HG02610 (cell line): Measurements from ENCODE around the gene RIMBP3C.
"Not testable (repeated sequence)": the region's sequence is repeated elsewhere in the genome, so short reads cannot be mapped to it uniquely, and the experiment has no call there.

Experiments used
- ATAC-seq: cut with Tn5 transposase; IDR thresholded peaks from one replicate; pipeline ENCODE4 v1.9.1; 2021; ENCODE audit warnings: mild to moderate bottlenecking, moderate library complexity; ENCODE audit not compliant: unreplicated experiment

Gene RIMBP3C

GRCh38 chr22:21573293-21573734, 22.1 kb upstream of the RIMBP3C start:
- ATAC-seq: no peak

- ATAC-seq: no peak
These were observed 20.4 kb upstream of the RIMBP3C start for GRCh38 chr22:21571679-21572078.

DNA sequence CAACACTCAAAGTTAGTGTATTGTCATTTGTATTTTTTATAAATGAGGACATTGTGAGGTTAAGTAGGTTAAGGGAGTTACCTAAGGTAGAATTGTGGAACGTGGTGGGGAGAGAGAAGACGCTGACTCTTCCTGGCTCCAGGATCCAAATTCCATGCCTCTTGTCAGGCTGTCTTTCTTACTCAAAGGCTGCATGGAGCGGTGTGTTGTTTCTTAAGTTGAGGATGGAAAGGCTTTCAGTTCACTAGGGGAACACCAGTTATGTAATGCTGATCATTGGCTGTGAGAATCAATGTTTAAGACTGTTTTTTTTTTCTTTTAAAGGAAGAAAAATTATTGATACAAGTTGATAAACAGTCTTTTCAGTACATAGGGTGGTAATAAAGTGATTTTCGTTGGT, 19.1 kb upstream of the RIMBP3C start:
- no peak for ATAC-seq

- ATAC-seq: no peak
These were observed 18.4 kb upstream of the RIMBP3C start for GRCh38 chr22:21569459-21570170.

- not testable (repeated sequence) for ATAC-seq
These were observed 17.8 kb upstream of the RIMBP3C start for GRCh38 chr22:21569076-21569427.

DNA sequence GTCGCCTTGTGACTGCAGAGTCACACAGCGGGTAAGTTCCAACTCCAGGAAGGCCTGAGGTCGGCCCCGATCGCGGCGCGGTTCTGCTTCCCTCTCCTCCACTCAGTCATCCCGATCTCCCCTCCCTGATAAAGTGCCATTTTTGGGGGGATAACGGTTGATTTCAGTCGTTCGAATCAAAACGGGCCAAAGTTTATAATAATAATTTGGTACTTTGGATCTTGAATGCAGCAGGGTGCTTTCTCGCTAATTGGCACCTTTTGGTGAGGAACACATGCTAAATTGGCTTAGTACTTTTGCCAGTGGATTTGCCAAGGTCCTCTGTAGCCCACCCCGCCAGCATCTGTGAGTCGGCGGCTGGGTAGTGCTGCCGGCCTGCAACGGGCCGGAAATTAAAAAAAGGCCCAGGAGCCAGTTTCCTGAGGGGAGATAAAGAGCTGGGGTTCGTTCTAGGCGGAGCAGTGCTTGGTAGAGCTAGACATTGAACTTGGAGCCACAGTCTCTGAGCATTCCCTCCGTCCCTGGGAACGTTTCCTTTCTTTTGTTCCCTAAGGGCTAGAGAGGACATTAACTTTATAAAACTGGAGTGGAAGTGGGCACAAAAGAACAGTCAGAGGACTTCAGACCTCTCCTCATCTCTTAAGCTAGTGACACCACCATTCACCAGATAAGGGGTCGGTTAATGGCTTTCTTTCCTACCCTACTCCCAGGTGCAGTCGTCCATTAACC, 17.2 kb upstream of the RIMBP3C start:
- peak; percentile 14 for ATAC-seq

DNA sequence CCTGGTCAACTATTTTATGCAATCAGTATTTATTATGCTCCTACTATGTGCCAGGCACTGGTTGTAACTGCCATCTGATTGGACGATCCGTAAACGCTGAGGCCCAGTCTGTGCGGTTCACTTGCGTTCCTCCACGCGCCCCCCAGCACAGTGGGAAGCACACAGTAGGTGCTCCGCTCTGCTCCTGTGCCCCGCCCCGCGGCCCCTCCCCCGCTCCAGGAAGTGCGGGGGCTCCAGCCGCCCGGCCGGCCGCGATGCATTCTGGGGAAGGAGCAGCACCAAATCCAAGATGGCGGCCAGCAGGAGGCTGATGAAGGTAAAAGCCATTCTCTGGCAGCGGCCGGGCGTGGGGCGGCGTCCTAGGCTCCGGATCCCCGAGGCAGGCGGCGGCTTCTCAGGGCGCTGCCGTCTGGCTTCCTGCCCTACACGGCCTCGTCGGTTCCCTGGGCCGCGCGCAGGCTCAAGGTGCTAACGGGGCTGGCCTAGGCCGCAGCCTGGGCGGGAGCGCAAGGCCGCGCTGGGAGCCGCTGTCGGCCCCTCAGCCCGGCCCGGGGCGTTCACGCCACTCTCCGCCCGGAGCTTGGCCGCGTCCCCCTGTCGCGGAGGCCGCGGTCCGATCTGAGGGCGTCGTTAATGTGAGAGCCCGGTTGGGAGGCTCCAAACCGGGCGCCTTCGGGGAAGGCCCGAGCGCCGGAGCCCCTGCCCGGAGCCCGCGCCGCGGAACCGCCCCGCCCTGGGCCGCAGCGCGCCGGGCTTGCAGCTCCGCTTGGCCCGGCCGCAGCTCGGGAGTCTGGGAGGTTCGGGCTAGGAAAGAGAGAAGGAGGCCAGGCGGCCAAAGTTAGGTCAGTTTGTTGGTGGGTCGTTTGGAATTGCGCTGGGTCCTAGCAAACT, 16.4 kb upstream of the RIMBP3C start, which contains the start of gene UBE2L3:
UBE2L3 (plus strand) TSS at position 259 of the 891 bp plus-strand sequence; CDS start at position 290, 31 bp downstream.
- peak; percentile 48 for ATAC-seq

DNA sequence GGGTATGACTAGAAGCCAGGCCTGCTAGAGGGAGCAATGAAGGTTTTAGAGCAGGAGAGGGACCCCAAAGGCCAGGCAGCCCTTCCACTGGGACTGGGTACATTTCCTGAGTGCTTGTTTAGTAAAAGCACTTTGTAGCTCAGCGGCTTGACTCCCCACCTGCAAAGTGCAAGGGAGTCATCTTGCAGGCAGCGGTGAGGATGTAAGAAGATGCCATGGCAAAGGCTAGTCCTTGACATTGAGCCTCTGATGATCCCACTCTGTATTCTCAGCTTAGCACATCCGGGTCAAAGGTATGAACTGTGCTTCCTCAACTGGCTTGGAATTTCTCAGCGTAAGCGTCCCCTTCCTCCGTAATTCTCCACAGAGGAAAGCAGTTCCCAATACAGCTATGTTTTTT, 13.2 kb upstream of the RIMBP3C start:
- ATAC-seq: no peak

- no peak for ATAC-seq
These were observed 12.7 kb upstream of the RIMBP3C start for GRCh38 chr22:21563912-21564311.

- ATAC-seq: not testable (repeated sequence)
These were observed 9.4 kb upstream of the RIMBP3C start for GRCh38 chr22:21560657-21561056.

DNA sequence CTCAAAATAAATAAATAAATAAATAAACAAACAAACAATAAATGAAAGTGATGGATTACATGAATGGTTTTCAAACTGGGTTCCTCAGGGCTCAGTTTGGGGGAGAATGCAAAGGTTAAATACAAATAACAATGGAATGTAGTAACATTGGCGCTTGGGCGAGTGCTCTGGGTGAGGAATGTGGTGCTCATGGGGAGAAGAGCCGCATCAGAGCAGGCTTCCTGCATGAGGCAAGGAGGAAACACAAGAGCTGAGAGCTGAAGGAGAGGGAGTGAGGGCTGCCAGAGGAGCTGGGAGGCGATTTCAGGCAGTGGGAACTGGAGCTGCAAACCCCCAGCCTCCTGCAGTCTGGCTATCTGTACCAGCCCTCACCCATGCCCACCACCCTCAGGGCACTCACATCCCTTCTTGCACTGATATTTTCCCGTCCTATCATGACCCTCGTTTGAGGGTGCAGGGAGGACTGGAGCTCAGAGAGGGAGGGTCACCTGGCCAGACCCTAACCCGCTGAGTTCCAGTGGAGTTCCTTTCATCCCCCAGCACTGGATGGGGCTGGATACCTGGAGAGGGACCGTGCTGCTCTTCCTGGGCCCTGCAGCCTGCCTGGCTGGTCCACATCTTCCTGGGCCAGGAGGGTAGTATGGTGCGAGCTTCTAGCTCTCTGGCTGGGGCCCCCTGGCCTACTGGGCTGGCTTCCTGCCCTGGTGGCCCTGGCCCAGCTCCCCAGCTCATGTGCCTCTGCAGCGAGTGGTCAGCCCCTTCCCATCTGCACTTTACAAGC, 8.3 kb upstream of the RIMBP3C start:
- not testable (repeated sequence) for ATAC-seq

GRCh38 chr22:21550678-21551047, 598 bp downstream of the RIMBP3C start:
- ATAC-seq: not testable (repeated sequence)

DNA sequence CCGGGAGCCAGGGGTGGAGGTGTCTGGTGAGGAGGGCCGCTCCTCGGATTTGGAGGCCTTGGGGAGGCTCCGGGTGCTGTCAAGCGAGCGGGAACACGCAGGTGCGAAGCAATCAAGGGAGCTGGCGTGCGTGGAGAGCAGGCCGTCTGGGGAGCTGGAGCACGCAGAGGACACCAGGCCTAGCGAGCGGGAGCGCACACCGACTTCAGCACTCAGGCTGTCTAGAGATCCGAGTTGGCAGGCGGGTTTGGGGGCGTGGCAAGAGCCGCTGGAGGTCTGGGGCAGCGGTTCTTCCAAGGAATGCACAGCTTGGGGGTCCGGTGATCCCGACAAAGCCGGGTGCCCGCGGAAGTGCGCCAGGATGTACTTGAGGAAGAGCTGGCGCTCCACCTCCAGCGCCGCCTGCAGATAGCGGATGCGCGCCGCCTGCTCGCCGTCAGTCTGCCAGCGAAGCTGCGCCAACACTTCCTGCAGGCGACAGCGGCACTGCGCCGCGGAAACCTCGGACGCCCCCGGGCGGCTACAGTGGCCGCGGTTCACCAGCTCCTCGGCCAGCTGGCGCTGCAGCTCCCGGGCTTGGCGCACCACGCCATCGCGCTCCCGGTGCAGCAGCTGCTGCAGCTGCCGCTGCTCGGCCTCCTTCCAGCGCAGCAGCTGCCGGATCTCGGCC, 1.1 kb downstream of the RIMBP3C start:
- peak; percentile 71 for ATAC-seq

GRCh38 chr22:21549558-21549957, 1.7 kb downstream of the RIMBP3C start:
- not testable (repeated sequence) for ATAC-seq

GRCh38 chr22:21544432-21545322, 6.6 kb downstream of the RIMBP3C start:
- ATAC-seq: not testable (repeated sequence)

- not testable (repeated sequence) for ATAC-seq
These were observed 11.4 kb downstream of the RIMBP3C start for GRCh38 chr22:21539862-21540261.

DNA sequence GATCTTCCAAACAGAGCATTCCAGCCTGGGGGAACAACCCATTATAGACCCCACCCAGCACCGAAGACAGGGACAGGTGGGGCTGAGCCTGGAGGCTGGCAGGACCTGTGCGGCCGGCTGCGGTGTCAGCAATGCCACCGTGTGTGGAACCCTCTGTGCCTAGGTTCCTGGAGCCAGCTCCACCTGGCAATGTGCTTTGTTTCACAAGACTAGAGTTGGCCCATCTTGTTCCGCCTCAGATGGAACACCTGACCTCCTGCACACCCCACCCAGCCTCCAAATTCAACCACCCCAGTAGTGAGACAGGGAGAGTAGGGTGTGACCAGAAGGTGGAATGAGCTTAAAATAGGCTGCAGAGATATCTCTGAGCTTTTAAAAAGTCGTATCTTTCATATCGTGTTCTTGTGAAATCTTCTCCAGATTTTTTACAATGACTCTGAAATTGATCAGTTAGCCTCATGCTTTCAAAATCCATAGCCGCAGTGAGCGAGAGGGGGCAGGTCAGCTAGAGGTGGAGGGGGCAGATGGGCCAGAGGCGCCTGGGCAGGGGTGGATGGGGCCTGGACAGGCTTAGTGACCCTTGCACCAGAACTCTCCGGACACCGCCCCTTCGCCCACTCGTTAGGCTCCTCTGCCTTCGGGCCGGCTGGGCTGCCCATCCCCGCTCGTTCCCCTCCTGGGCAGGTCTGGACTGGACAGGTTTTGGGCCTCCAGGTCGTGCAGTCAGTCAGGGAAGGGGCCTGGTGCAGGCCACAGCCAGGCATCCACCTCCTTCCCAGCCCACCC, 18.2 kb downstream of the RIMBP3C start:
- ATAC-seq: not testable (repeated sequence)

GRCh38 chr22:21531525-21531924, 19.7 kb downstream of the RIMBP3C start:
- ATAC-seq: not testable (repeated sequence)
